Smooth muscle cell (in vitro differentiated cells): ENCODE results near the gene CERCAM. TPM values are rescaled to one million over a fixed set of nuclear protein-coding genes. Genes with fewer than 3 reads are reported as not detected.

ENCODE experiments used
- DNase-seq: peaks from one replicate; lab custom pipeline; 2025; ENCODE audit not compliant: unreplicated experiment; lab: John Stamatoyannopoulos, UW
- H2AFZ ChIP-seq: fragments of 200-600 bp; sonication (generic); 2 replicates; pipeline ENCODE4 v1.6.0; 2016; ENCODE audit warnings: antibody characterized with exemption, low read depth, mild to moderate bottlenecking
- H3F3A ChIP-seq: fragments of 200-600 bp; sonication (generic); 2 replicates; pipeline ENCODE4 v1.6.0; 2017; ENCODE audit warnings: antibody characterized with exemption, low read depth
- H3K27ac ChIP-seq: fragments of 200-600 bp; sonication (generic); 2 replicates; pipeline ENCODE4 v1.5.1; 2016; ENCODE audit warnings: low read depth, mild to moderate bottlenecking
- H3K27me3 ChIP-seq: fragments of 200-600 bp; sonication (generic); 2 replicates; pipeline ENCODE4 v1.6.1; 2016; ENCODE audit warnings: low read depth, mild to moderate bottlenecking
- H3K36me3 ChIP-seq: fragments of 200-600 bp; sonication (generic); 2 replicates; pipeline ENCODE4 v1.5.1; 2016; ENCODE audit warnings: low read depth
- H3K4me1 ChIP-seq: fragments of 200-600 bp; sonication (generic); 2 replicates; pipeline ENCODE4 v1.5.1; 2016; ENCODE audit warnings: low read depth
- H3K4me2 ChIP-seq: fragments of 200-600 bp; sonication (generic); 2 replicates; pipeline ENCODE4 v1.6.0; 2016; ENCODE audit warnings: mild to moderate bottlenecking
- H3K4me3 ChIP-seq: fragments of 200-600 bp; sonication (generic); 2 replicates; pipeline ENCODE4 v1.5.1; 2016; ENCODE audit warnings: mild to moderate bottlenecking
- H3K79me2 ChIP-seq: fragments of 200-600 bp; sonication (generic); 2 replicates; pipeline ENCODE4 v1.6.0; 2016; ENCODE audit warnings: low read depth, mild to moderate bottlenecking
- H3K9ac ChIP-seq: fragments of 200-600 bp; sonication (generic); 2 replicates; pipeline ENCODE4 v1.6.0; 2016; ENCODE audit warnings: low read depth
- H3K9me3 ChIP-seq: fragments of 200-600 bp; sonication (generic); replicated peaks from 2 replicates; pipeline ENCODE4 v1.5.1; 2016; ENCODE audit warnings: low read depth
- H4K20me1 ChIP-seq: fragments of 200-600 bp; sonication (generic); 2 replicates; pipeline ENCODE4 v1.6.0; 2016; ENCODE audit warnings: low read depth
- CTCF ChIP-seq: fragments of 200-600 bp; sonication (generic); IDR thresholded peaks from 2 replicates; pipeline ENCODE4 v1.5.1; 2017; ENCODE audit warnings: borderline replicate concordance, mild to moderate bottlenecking, antibody characterized with exemption; ENCODE audit not compliant: insufficient read depth, poor library complexity, severe bottlenecking
- WGBS: methylation state at CpG from one replicate; pipeline ENCODE4 v1.1.7; 2016; ENCODE audit warnings: low lambda C conversion rate; 5-methylcytosine and 5-hydroxymethylcytosine counted together
- polyA plus RNA-seq: library from polyadenylated mRNA; unstranded; fragments of >200 nt; fragmentation: Nextera tagmentation; extraction: Ambion mirVana; gene quantifications from 2 replicates; pipeline ENCODE4 v1.2.1, GENCODE V29; 2016
- total RNA-seq: library from RNA; depleted of rRNA; stranded (reverse); fragments of >200 nt; gene quantifications from 2 replicates; pipeline ENCODE4 v1.2.3, GENCODE V29; 2014

The CERCAM gene
- total and polyA plus RNA-seq, 2 experiments from 2014 or later, result 129 to 357 TPM

- Histone ChIP-seq H3K36me3 (peaks cover 3% of the 10 kb centered on the region), H3K27ac (no peak overlapping the region), H3K4me2 (no peak overlapping the region), H3K4me1 (peaks cover 12% of the 10 kb centered on the region), H3K79me2 (no peaks in the 10 kb centered on the region), H4K20me1 (peaks cover 55% of the 10 kb centered on the region), H2AFZ (no peak overlapping the region), H3F3A (no peaks in the 10 kb centered on the region), H3K9ac (no peak overlapping the region), H3K27me3 (no peaks in the 10 kb centered on the region), H3K9me3 (no peaks in the 10 kb centered on the region), H3K4me3 (no peak overlapping the region)
- WGBS, result 73% methylated on average over 9 of the region's 9 CpGs
- DNase-seq, result no peak
- no peak for TF ChIP-seq CTCF
Measured at GRCh38 chr9:128383007-128383753, 37.5 kb upstream of the CERCAM start.

- H3F3A ChIP-seq, result no peaks in the 10 kb centered on the region
- H3K36me3 ChIP-seq, result peaks cover 3% of the 10 kb centered on the region
- H4K20me1 ChIP-seq, result peaks cover 54% of the 10 kb centered on the region
- H3K9me3 ChIP-seq, result no peaks in the 10 kb centered on the region
- no peak overlapping the region for H3K27ac ChIP-seq
- no peak overlapping the region for H2AFZ ChIP-seq
- 86% methylated on average over 8 of the region's 8 CpGs for WGBS
- no peak for TF ChIP-seq CTCF
- no peak overlapping the region for H3K9ac ChIP-seq
- H3K4me1 ChIP-seq, result peaks cover 12% of the 10 kb centered on the region
- no peak overlapping the region for H3K4me3 ChIP-seq
- no peaks in the 10 kb centered on the region for H3K79me2 ChIP-seq
- no peak overlapping the region for H3K4me2 ChIP-seq
- DNase-seq, result no peak
- H3K27me3 ChIP-seq, result peaks cover 4% of the 10 kb centered on the region
Measured at GRCh38 chr9:128383791-128384190, 36.9 kb upstream of the CERCAM start.

- Histone ChIP-seq H3K79me2 (no peaks in the 10 kb centered on the region), H3K9me3 (no peaks in the 10 kb centered on the region), H3K4me3 (no peak overlapping the region), H3K36me3 (peaks cover 3% of the 10 kb centered on the region), H3K9ac (no peak overlapping the region), H2AFZ (no peak overlapping the region), H3K4me1 (peaks cover 12% of the 10 kb centered on the region), H3F3A (no peaks in the 10 kb centered on the region), H3K27ac (no peak overlapping the region), H4K20me1 (peaks cover 62% of the 10 kb centered on the region), H3K4me2 (no peak overlapping the region), H3K27me3 (peaks cover 16% of the 10 kb centered on the region)
- no peak for TF ChIP-seq CTCF
- WGBS, result 71% methylated on average over 7 of the region's 7 CpGs
- no peak for DNase-seq
Measured at GRCh38 chr9:128384801-128385495, 35.7 kb upstream of the CERCAM start.
